Cardiac fibroblast (primary cell): ENCODE data around the gene UQCRFS1.
"Not testable (repeated sequence)": the region's sequence is repeated elsewhere in the genome, so short reads cannot be mapped to it uniquely, and the experiment has no call there.

Source experiments
- DNase-seq, 2 donors: peaks; one replicate each; pipeline versions ENCODE4 v3.0.0 to v3.0.0-alpha.2; 2010; ENCODE audit warnings: low read depth in 2 of 2
- H3K4me3 ChIP-seq, 2 donors: replicated peaks in 1 of 2; 1 replicate in 1 of 2; 2 replicates in 1 of 2; pipeline ENCODE4 v1.5.1; 2011; ENCODE audit warnings: low read depth in 2 of 2, low read length in 2 of 2, mild to moderate bottlenecking in 2 of 2, moderate library complexity in 1 of 2
- CTCF ChIP-seq: IDR thresholded peaks from one replicate; pipeline ENCODE4 v1.5.1; 2011; ENCODE audit warnings: low read depth, mild to moderate bottlenecking, low read length, inconsistent platforms

The UQCRFS1 gene

GRCh38 chr19:29216021-29216420 lies 3.1 kb upstream of the UQCRFS1 start:
- no peak for TF ChIP-seq CTCF
- no peak overlapping the region for H3K4me3 ChIP-seq
- DNase-seq: no peak

- DNase-seq: no peak
- TF ChIP-seq CTCF: no peak
- H3K4me3 ChIP-seq: no peak overlapping the region
Observed at GRCh38 chr19:29215322-29215845, 2.4 kb upstream of the UQCRFS1 start.

GRCh38 chr19:29214411-29214810 lies 1.5 kb upstream of the UQCRFS1 start:
- no peak for DNase-seq
- no peak overlapping the region for H3K4me3 ChIP-seq
- TF ChIP-seq CTCF: no peak

- no peak for TF ChIP-seq CTCF
- peak overlapping the region; percentile 70 to 79 for H3K4me3 ChIP-seq
- no peak for DNase-seq
Observed at GRCh38 chr19:29212356-29212647, 649 bp downstream of the UQCRFS1 start.

- peak; percentile 17 to 31 for DNase-seq
- TF ChIP-seq CTCF: no peak
- H3K4me3 ChIP-seq: peak overlapping the region; percentile 70 to 79
Observed at GRCh38 chr19:29211562-29212355, 1.2 kb downstream of the UQCRFS1 start.

GRCh38 chr19:29211041-29211440 lies 1.9 kb downstream of the UQCRFS1 start:
- DNase-seq, H3K4me3 ChIP-seq: not testable (repeated sequence)

GRCh38 chr19:29210502-29210901 lies 2.4 kb downstream of the UQCRFS1 start:
- not testable (repeated sequence) for H3K4me3 ChIP-seq, DNase-seq

GRCh38 chr19:29207403-29208187 lies 5.4 kb downstream of the UQCRFS1 start:
- DNase-seq, H3K4me3 ChIP-seq: not testable (repeated sequence)
